WTC11 (cell line): ENCODE results near the gene WBP4. TPM values are rescaled to one million over a fixed set of nuclear protein-coding genes. Genes with fewer than 3 reads are reported as not detected.
A peak's percentile ranks its signal among the peaks of the same experiment; 100 is the strongest.

Experiments
- CREB1 ChIP-seq: sonication (generic); formaldehyde crosslinking; IDR thresholded peaks from 2 replicates; pipeline ENCODE4 v1.8.0; 2023; ENCODE audit warnings: mild to moderate bottlenecking, missing genetic modification reagents
- CREM ChIP-seq: sonication (generic); formaldehyde crosslinking; IDR thresholded peaks from 2 replicates; pipeline ENCODE4 v1.8.1; 2022; ENCODE audit warnings: mild to moderate bottlenecking, missing genetic modification reagents, moderate library complexity
- ELF4 ChIP-seq: sonication (generic); formaldehyde crosslinking; IDR thresholded peaks from 2 replicates; pipeline ENCODE4 v1.8.1; 2022; ENCODE audit warnings: low read depth, mild to moderate bottlenecking, moderate library complexity, missing genetic modification reagents
- ESRRA ChIP-seq: sonication (generic); formaldehyde crosslinking; IDR thresholded peaks from 2 replicates; pipeline ENCODE4 v1.8.1; 2022; ENCODE audit warnings: mild to moderate bottlenecking, missing genetic modification reagents, borderline replicate concordance
- ETV6 ChIP-seq: sonication (generic); formaldehyde crosslinking; IDR thresholded peaks from 2 replicates; pipeline ENCODE4 v1.8.1; 2022; ENCODE audit warnings: mild to moderate bottlenecking, missing genetic modification reagents
- FOXK1 ChIP-seq: sonication (generic); formaldehyde crosslinking; IDR thresholded peaks from 2 replicates; pipeline ENCODE4 v1.8.0; 2022; ENCODE audit warnings: mild to moderate bottlenecking, moderate library complexity, missing genetic modification reagents
- FOXP1 ChIP-seq: sonication (generic); formaldehyde crosslinking; IDR thresholded peaks from 2 replicates; pipeline ENCODE4 v1.8.0; 2022; ENCODE audit warnings: missing genetic modification reagents, mild to moderate bottlenecking, moderate library complexity, borderline replicate concordance
- GABPB1 ChIP-seq: sonication (generic); formaldehyde crosslinking; IDR thresholded peaks from 2 replicates; pipeline ENCODE4 v1.8.1; 2023; ENCODE audit warnings: mild to moderate bottlenecking, missing genetic modification reagents
- GRHL2 ChIP-seq: fragments of 250-450 bp; sonication (Bioruptor Pico); IDR thresholded peaks from 2 replicates; pipeline ENCODE4 v1.8.0; 2022; ENCODE audit warnings: mild to moderate bottlenecking, moderate library complexity; ENCODE audit not compliant: insufficient replicate concordance, severe bottlenecking
- GTF2I ChIP-seq: fragments of 250-450 bp; sonication (Bioruptor Pico); conservative IDR thresholded peaks from 2 replicates; pipeline ENCODE4 v1.4.0; 2021; ENCODE audit warnings: mild to moderate bottlenecking
- HMGA2 ChIP-seq: fragments of 250-450 bp; sonication (Bioruptor Pico); IDR thresholded peaks from 2 replicates; pipeline ENCODE4 v1.4.0; 2021; ENCODE audit warnings: mild to moderate bottlenecking, moderate library complexity
- JUN ChIP-seq: sonication (generic); formaldehyde crosslinking; IDR thresholded peaks from 2 replicates; pipeline ENCODE4 v1.8.0; 2023; ENCODE audit warnings: mild to moderate bottlenecking, missing genetic modification reagents
- MYBL2 ChIP-seq: sonication (generic); formaldehyde crosslinking; IDR thresholded peaks from 2 replicates; pipeline ENCODE4 v1.8.1; 2023; ENCODE audit warnings: mild to moderate bottlenecking, moderate library complexity, missing genetic modification reagents
- NFYB ChIP-seq: sonication (generic); formaldehyde crosslinking; conservative IDR thresholded peaks from 2 replicates; pipeline ENCODE4 v1.8.0; 2022; ENCODE audit warnings: low read depth, missing genetic modification reagents
- NR1H2 ChIP-seq: sonication (generic); formaldehyde crosslinking; IDR thresholded peaks from 2 replicates; pipeline ENCODE4 v1.9.0; 2021; ENCODE audit warnings: mild to moderate bottlenecking, moderate library complexity, missing genetic modification reagents
- RELA ChIP-seq: sonication (generic); formaldehyde crosslinking; IDR thresholded peaks from 2 replicates; pipeline ENCODE4 v1.8.1; 2022; ENCODE audit warnings: missing genetic modification reagents, mild to moderate bottlenecking, borderline replicate concordance
- RORB ChIP-seq: fragments of 250-450 bp; sonication (Bioruptor Pico); IDR thresholded peaks from 2 replicates; pipeline ENCODE4 v1.9.0; 2021; ENCODE audit warnings: mild to moderate bottlenecking
- SMAD4 ChIP-seq: sonication (generic); formaldehyde crosslinking; IDR thresholded peaks from 2 replicates; pipeline ENCODE4 v1.8.0; 2022; ENCODE audit warnings: mild to moderate bottlenecking, missing genetic modification reagents
- SOX15 ChIP-seq: fragments of 250-450 bp; sonication (Bioruptor Pico); IDR thresholded peaks from 2 replicates; pipeline ENCODE4 v1.9.0; 2021; ENCODE audit warnings: mild to moderate bottlenecking
- TEAD1 ChIP-seq: sonication (generic); formaldehyde crosslinking; IDR thresholded peaks from 2 replicates; pipeline ENCODE4 v1.8.0; 2022; ENCODE audit warnings: mild to moderate bottlenecking, missing genetic modification reagents
- TEAD4 ChIP-seq: sonication (generic); formaldehyde crosslinking; IDR thresholded peaks from 2 replicates; pipeline ENCODE4 v1.8.0; 2022; ENCODE audit warnings: mild to moderate bottlenecking, missing genetic modification reagents
- TP53 ChIP-seq: sonication (generic); formaldehyde crosslinking; IDR thresholded peaks from 2 replicates; pipeline ENCODE4 v1.8.1; 2023; ENCODE audit warnings: mild to moderate bottlenecking, missing genetic modification reagents
- ZBTB21 ChIP-seq: sonication (generic); formaldehyde crosslinking; IDR thresholded peaks from 2 replicates; pipeline ENCODE4 v1.8.1; 2023; ENCODE audit warnings: mild to moderate bottlenecking, missing genetic modification reagents, borderline replicate concordance
- ZNF138 ChIP-seq: sonication (generic); formaldehyde crosslinking; conservative IDR thresholded peaks from 2 replicates; pipeline ENCODE4 v1.8.1; 2022; ENCODE audit warnings: mild to moderate bottlenecking, moderate library complexity, missing genetic modification reagents
- ZNF263 ChIP-seq: sonication (generic); formaldehyde crosslinking; IDR thresholded peaks from 2 replicates; pipeline ENCODE4 v1.8.1; 2022; ENCODE audit warnings: low read depth, mild to moderate bottlenecking, moderate library complexity, missing genetic modification reagents
- ZNF317 ChIP-seq: sonication (generic); formaldehyde crosslinking; IDR thresholded peaks from 2 replicates; pipeline ENCODE4 v1.8.1; 2023; ENCODE audit warnings: low read depth, mild to moderate bottlenecking, moderate library complexity, missing genetic modification reagents, borderline replicate concordance
- ZNF671 ChIP-seq: fragments of 250-450 bp; sonication (Bioruptor Pico); IDR thresholded peaks from 2 replicates; pipeline ENCODE4 v1.8.0; 2021; ENCODE audit warnings: mild to moderate bottlenecking
- total RNA-seq: library from RNA; stranded (reverse); gene quantifications from 3 replicates; pipeline ENCODE4 v1.2.3, GENCODE V29; 2021
- TF ChIP-seq, protein P1 (sequence below): fragments of 250-450 bp; sonication (Bioruptor Pico); IDR thresholded peaks from 2 replicates; pipeline ENCODE4 v1.9.0; 2021; ENCODE audit warnings: mild to moderate bottlenecking
- TF ChIP-seq, protein P2 (sequence below): sonication (generic); formaldehyde crosslinking; conservative IDR thresholded peaks from 2 replicates; pipeline ENCODE4 v1.8.1; 2023; ENCODE audit warnings: mild to moderate bottlenecking, low read depth, missing genetic modification reagents, moderate library complexity
- TF ChIP-seq, protein P3 (sequence below): sonication (generic); formaldehyde crosslinking; IDR thresholded peaks from 2 replicates; pipeline ENCODE4 v1.8.0; 2022; ENCODE audit warnings: mild to moderate bottlenecking, missing genetic modification reagents
- TF ChIP-seq, protein P4 (sequence below): sonication (generic); formaldehyde crosslinking; IDR thresholded peaks from 2 replicates; pipeline ENCODE4 v1.8.0; 2022; ENCODE audit warnings: mild to moderate bottlenecking, missing genetic modification reagents
- TF ChIP-seq, protein P5 (sequence below): sonication (generic); formaldehyde crosslinking; IDR thresholded peaks from 2 replicates; pipeline ENCODE4 v1.8.1; 2023; ENCODE audit warnings: mild to moderate bottlenecking, missing genetic modification reagents, moderate library complexity
- TF ChIP-seq, protein P6 (sequence below): fragments of 250-450 bp; sonication (Bioruptor Pico); IDR thresholded peaks from 2 replicates; pipeline ENCODE4 v2.1.2; 2022; ENCODE audit warnings: mild to moderate bottlenecking, moderate library complexity
- TF ChIP-seq, protein P7 (sequence below): sonication (generic); formaldehyde crosslinking; IDR thresholded peaks from 2 replicates; pipeline ENCODE4 v1.8.1; 2022; ENCODE audit warnings: low read depth, mild to moderate bottlenecking, moderate library complexity, missing genetic modification reagents, borderline replicate concordance
- TF ChIP-seq, protein P8 (sequence below): sonication (generic); formaldehyde crosslinking; conservative IDR thresholded peaks from 2 replicates; pipeline ENCODE4 v1.8.1; 2022; ENCODE audit warnings: mild to moderate bottlenecking, missing genetic modification reagents

Gene WBP4
- total RNA-seq, 1 experiment from 2014 or later: 9.6 TPM

DNA sequence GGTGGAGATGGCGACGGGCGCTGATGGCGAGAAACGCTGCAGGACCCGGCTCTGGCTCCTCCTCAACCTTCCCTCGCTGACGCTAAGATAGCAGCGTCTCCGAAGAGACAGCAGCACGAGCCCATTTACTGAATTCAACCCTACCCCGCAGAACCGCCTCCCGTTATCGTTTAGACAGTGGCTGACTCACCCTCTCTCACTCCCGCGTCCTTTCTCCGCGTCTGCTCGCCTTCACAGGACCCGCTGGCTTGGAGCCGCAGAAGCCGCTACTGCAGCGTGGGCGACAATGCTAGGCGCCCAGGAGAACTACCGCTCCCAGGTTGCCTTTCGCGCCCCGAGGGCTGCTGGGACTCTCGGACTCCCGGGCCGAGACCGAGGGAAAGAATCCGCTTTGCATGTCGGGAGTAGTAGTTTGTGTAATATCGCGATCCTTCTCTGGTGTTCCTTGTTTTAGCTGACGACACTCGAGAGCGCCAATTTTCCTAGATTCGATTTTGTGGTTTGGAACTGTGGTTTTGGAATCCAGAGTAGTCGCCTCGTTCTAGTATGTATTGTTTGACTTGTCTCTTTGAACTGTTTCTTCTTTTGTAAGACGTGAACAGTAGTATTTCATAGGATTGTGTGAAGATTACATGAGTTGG, 71.3 kb downstream of the WBP4 start, which contains the start of gene KBTBD6 (continued):
- TF ChIP-seq NFYB (CRISPR knock-in tag) (0 out of 2 replicates have a peak, but pooled peaks have one; percentile 1), ZNF138 (CRISPR knock-in tag) (no peak), NR1H2 (CRISPR knock-in tag) (no peak), FOXP1 (CRISPR knock-in tag) (no peak), CREM (CRISPR knock-in tag) (peak; percentile 81; the same call in 1 of the 2 replicates), TEAD4 (CRISPR knock-in tag) (no peak), HMGA2 (no peak), RELA (CRISPR knock-in tag) (no peak), ELF4 (no peak), GTF2I (no peak), ZNF263 (CRISPR knock-in tag) (no peak), CREB1 (CRISPR knock-in tag) (no peak), GABPB1 (CRISPR knock-in tag) (peak; percentile 91), MYBL2 (CRISPR knock-in tag) (no peak), TP53 (CRISPR knock-in tag) (no peak; the same call in 1 of the 2 replicates), ZNF671 (no peak), JUN (no peak), ESRRA (CRISPR knock-in tag) (0 out of 2 replicates have a peak, but pooled peaks have one; percentile 8), FOXK1 (CRISPR knock-in tag) (peak; percentile 82), GRHL2 (no peak), RORB (no peak), ZBTB21 (CRISPR knock-in tag) (no peak), ZNF317 (CRISPR knock-in tag) (no peak), SMAD4 (CRISPR knock-in tag) (no peak), ETV6 (no peak), SOX15 (CRISPR knock-in tag) (no peak), TEAD1 (CRISPR knock-in tag) (peak; percentile 51; the same call in 1 of the 2 replicates)
- TF ChIP-seq, protein P1, sequence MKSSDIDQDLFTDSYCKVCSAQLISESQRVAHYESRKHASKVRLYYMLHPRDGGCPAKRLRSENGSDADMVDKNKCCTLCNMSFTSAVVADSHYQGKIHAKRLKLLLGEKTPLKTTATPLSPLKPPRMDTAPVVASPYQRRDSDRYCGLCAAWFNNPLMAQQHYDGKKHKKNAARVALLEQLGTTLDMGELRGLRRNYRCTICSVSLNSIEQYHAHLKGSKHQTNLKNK: no peak
- TF ChIP-seq, protein P2, sequence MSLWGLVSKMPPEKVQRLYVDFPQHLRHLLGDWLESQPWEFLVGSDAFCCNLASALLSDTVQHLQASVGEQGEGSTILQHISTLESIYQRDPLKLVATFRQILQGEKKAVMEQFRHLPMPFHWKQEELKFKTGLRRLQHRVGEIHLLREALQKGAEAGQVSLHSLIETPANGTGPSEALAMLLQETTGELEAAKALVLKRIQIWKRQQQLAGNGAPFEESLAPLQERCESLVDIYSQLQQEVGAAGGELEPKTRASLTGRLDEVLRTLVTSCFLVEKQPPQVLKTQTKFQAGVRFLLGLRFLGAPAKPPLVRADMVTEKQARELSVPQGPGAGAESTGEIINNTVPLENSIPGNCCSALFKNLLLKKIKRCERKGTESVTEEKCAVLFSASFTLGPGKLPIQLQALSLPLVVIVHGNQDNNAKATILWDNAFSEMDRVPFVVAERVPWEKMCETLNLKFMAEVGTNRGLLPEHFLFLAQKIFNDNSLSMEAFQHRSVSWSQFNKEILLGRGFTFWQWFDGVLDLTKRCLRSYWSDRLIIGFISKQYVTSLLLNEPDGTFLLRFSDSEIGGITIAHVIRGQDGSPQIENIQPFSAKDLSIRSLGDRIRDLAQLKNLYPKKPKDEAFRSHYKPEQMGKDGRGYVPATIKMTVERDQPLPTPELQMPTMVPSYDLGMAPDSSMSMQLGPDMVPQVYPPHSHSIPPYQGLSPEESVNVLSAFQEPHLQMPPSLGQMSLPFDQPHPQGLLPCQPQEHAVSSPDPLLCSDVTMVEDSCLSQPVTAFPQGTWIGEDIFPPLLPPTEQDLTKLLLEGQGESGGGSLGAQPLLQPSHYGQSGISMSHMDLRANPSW (CRISPR knock-in tag): no peak
- TF ChIP-seq, protein P3, sequence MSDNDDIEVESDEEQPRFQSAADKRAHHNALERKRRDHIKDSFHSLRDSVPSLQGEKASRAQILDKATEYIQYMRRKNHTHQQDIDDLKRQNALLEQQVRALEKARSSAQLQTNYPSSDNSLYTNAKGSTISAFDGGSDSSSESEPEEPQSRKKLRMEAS (CRISPR knock-in tag): peak; percentile 64; the same call in 1 of the 2 replicates
- TF ChIP-seq, protein P4, sequence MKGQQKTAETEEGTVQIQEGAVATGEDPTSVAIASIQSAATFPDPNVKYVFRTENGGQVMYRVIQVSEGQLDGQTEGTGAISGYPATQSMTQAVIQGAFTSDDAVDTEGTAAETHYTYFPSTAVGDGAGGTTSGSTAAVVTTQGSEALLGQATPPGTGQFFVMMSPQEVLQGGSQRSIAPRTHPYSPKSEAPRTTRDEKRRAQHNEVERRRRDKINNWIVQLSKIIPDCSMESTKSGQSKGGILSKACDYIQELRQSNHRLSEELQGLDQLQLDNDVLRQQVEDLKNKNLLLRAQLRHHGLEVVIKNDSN (CRISPR knock-in tag): no peak
- TF ChIP-seq, protein P5, sequence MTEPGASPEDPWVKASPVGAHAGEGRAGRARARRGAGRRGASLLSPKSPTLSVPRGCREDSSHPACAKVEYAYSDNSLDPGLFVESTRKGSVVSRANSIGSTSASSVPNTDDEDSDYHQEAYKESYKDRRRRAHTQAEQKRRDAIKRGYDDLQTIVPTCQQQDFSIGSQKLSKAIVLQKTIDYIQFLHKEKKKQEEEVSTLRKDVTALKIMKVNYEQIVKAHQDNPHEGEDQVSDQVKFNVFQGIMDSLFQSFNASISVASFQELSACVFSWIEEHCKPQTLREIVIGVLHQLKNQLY (CRISPR knock-in tag): no peak
- TF ChIP-seq, protein P6, sequence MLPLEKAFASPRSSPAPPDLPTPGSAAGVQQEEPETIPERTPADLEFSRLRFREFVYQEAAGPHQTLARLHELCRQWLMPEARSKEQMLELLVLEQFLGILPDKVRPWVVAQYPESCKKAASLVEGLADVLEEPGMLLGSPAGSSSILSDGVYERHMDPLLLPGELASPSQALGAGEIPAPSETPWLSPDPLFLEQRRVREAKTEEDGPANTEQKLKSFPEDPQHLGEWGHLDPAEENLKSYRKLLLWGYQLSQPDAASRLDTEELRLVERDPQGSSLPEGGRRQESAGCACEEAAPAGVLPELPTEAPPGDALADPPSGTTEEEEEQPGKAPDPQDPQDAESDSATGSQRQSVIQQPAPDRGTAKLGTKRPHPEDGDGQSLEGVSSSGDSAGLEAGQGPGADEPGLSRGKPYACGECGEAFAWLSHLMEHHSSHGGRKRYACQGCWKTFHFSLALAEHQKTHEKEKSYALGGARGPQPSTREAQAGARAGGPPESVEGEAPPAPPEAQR: no peak
- TF ChIP-seq, protein P7, sequence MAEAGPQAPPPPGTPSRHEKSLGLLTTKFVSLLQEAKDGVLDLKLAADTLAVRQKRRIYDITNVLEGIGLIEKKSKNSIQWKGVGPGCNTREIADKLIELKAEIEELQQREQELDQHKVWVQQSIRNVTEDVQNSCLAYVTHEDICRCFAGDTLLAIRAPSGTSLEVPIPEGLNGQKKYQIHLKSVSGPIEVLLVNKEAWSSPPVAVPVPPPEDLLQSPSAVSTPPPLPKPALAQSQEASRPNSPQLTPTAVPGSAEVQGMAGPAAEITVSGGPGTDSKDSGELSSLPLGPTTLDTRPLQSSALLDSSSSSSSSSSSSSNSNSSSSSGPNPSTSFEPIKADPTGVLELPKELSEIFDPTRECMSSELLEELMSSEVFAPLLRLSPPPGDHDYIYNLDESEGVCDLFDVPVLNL (CRISPR knock-in tag): no peak
- TF ChIP-seq, protein P8, sequence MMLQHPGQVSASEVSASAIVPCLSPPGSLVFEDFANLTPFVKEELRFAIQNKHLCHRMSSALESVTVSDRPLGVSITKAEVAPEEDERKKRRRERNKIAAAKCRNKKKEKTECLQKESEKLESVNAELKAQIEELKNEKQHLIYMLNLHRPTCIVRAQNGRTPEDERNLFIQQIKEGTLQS (CRISPR knock-in tag): no peak
